ENCODE results near the gene SPG11.

SPG11 gene

DNA sequence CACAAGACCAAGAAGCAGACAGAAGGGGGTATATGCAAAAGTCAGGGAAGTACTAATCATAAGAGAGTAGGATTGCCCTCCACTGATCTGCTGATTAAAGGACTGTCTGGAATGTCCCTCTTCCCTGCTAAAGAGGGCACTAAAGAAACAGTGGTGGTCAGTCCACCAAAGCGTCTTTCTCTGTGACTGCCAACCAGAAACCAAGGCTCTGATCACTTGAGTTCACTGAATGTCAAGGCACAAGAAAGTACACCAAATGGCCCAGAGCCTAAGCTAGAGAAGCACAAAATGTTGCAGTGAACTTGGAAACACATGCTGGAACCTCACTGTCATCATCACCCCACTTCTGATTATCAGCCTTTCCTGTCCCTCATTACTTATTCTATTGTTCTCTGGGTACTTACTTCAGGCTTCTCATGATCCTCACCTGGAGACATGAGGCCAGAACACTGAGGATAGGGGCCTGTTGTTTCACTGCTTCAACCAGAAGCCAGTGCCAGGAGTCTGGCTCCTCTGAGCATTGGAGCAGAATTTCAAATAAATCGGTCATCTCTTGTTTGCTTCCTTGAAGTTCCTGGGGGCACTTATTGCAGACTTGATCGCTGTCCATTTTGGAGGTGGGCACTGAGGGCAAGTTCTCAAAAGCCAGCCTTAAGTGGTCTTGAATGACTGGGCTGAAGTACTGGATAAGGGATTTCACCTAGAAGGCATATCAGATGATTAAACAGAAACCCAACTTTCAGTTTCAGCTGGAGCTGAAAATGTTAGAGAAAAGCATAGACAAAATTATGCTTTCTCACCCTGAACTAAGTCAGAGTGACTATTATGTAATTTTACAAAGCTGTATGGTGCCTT, 67.6 kb downstream of the SPG11 start:
- CTCF ChIA-PET: no interaction called here
- no peak for DNase-seq (ENCODE audit: extremely low spot score)
- TF ChIP-seq FOXK2 (IDR thresholded peaks at IDR 0.05) (no peak), ELF4 (IDR thresholded peaks at IDR 0.05) (no peak), TARDBP (IDR thresholded peaks at IDR 0.05) (no peak)
- POLR2A ChIA-PET: no interaction called here

DNA sequence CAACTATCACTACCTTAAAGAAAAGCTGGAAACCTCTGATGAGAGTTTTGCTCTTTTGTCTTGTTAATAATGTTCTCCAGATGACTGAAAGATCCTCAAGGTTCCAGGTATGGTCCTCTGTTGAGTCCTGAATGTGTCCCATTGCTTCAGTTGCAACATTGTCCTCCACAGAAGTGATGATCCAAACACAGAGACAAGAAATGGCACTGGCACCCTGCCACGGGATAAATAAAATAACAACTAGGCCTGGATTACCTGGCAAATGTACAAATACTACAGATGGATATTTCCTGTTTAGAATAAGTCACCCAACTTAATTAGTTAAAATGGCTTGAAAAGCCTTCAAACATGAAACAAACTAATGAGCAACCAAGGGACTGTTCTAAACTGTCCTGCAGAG, 68.2 kb downstream of the SPG11 start:
- no peak for DNase-seq (ENCODE audit: extremely low spot score)
- CTCF ChIA-PET: no interaction called here
- POLR2A ChIA-PET: no interaction called here
- TF ChIP-seq FOXM1 (IDR thresholded peaks at IDR 0.05; ENCODE audit: borderline replicate concordance) (no peak), BHLHE40 (IDR thresholded peaks at IDR 0.05; ENCODE audit: borderline replicate concordance) (no peak), CTBP1 (IDR thresholded peaks at IDR 0.05; ENCODE audit: borderline replicate concordance) (no peak), ZNF384 (IDR thresholded peaks at IDR 0.05) (no peak), LEF1 (IDR thresholded peaks at IDR 0.05; ENCODE audit: borderline replicate concordance) (no peak), PKNOX1 (IDR thresholded peaks at IDR 0.05) (no peak), SUZ12 (IDR thresholded peaks at IDR 0.05) (no peak), SP1 (IDR thresholded peaks at IDR 0.05) (no peak), L3MBTL2 (conservative IDR thresholded peaks at IDR 0.05) (no peak), TARDBP (IDR thresholded peaks at IDR 0.05) (no peak), ARNT (IDR thresholded peaks at IDR 0.05) (no peak), FOXK2 (IDR thresholded peaks at IDR 0.05) (no peak), ELF4 (IDR thresholded peaks at IDR 0.05) (no peak), FOXA1 (IDR thresholded peaks at IDR 0.05) (no peak), HDGF (IDR thresholded peaks at IDR 0.05; ENCODE audit: borderline replicate concordance) (no peak), NFRKB (IDR thresholded peaks at IDR 0.05) (no peak)

GRCh38 chr15:44593042-44593736, 70.3 kb downstream of the SPG11 start:
- ChIA-PET CTCF (interaction anchor here (0.6 to 0.9 kb wide), 4 partner anchors 8 to 322 kb away, joined by 3 read pairs; no protein-coding TSS in a partner anchor), POLR2A (no interaction called here)
- DNase-seq (ENCODE audit: extremely low spot score): no peak
- TF ChIP-seq FOXK2 (IDR thresholded peaks at IDR 0.05): no peak
- no peak for TF ChIP-seq SP1 (IDR thresholded peaks at IDR 0.05)
- TF ChIP-seq TARDBP (IDR thresholded peaks at IDR 0.05): no peak
- no peak for TF ChIP-seq ARNT (IDR thresholded peaks at IDR 0.05)
- TF ChIP-seq HDGF (IDR thresholded peaks at IDR 0.05; ENCODE audit: borderline replicate concordance): no peak
- TF ChIP-seq ZNF384 (IDR thresholded peaks at IDR 0.05): no peak
- TF ChIP-seq CTBP1 (IDR thresholded peaks at IDR 0.05; ENCODE audit: borderline replicate concordance): no peak
- TF ChIP-seq SUZ12 (IDR thresholded peaks at IDR 0.05): no peak
- TF ChIP-seq FOXA1 (IDR thresholded peaks at IDR 0.05): no peak
- no peak for TF ChIP-seq FOXM1 (IDR thresholded peaks at IDR 0.05; ENCODE audit: borderline replicate concordance)
- no peak for TF ChIP-seq L3MBTL2 (conservative IDR thresholded peaks at IDR 0.05)

DNA sequence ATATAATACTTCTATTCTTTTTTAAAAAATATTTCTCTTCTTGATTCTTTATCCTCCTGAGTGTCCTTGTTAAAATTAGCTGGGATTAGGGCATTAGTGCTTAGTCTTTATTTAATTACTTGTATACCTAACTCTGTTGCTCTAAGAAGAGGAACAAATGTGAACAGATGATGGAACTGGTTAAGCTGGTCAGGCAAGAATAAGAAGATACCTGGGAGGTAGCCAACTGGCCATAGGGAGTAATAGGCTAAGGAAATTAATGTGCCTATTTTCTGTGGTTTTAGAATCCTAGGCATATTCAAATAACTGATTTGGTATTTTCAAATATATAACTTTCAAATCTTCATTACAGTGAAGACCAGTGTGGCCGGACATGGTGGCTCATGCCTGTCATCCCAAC, 72.1 kb downstream of the SPG11 start:
- no peak for DNase-seq (ENCODE audit: extremely low spot score)
- ChIA-PET POLR2A (no interaction called here), CTCF (no interaction called here)
- TF ChIP-seq TARDBP (IDR thresholded peaks at IDR 0.05) (no peak), PKNOX1 (IDR thresholded peaks at IDR 0.05) (no peak), LEF1 (IDR thresholded peaks at IDR 0.05; ENCODE audit: borderline replicate concordance) (no peak), FOXK2 (IDR thresholded peaks at IDR 0.05) (no peak)

GRCh38 chr15:44588541-44588940, 74.9 kb downstream of the SPG11 start:
- TF ChIP-seq CTBP1 (IDR thresholded peaks at IDR 0.05; ENCODE audit: borderline replicate concordance) (no peak), BHLHE40 (IDR thresholded peaks at IDR 0.05; ENCODE audit: borderline replicate concordance) (no peak), L3MBTL2 (conservative IDR thresholded peaks at IDR 0.05) (no peak), FOXM1 (IDR thresholded peaks at IDR 0.05; ENCODE audit: borderline replicate concordance) (no peak), NFRKB (IDR thresholded peaks at IDR 0.05) (no peak), PKNOX1 (IDR thresholded peaks at IDR 0.05) (no peak), ARNT (IDR thresholded peaks at IDR 0.05) (no peak), ELF4 (IDR thresholded peaks at IDR 0.05) (no peak), FOXA1 (IDR thresholded peaks at IDR 0.05) (no peak), LEF1 (IDR thresholded peaks at IDR 0.05; ENCODE audit: borderline replicate concordance) (no peak), ZNF384 (IDR thresholded peaks at IDR 0.05) (no peak)
- DNase-seq (ENCODE audit: extremely low spot score): no peak
- ChIA-PET CTCF (interaction anchor here (0.5 to 1.3 kb wide), 2 partner anchors 10 to 362 kb away, joined by 4 to 6 read pairs; no protein-coding TSS in a partner anchor), POLR2A (no interaction called here)

- DNase-seq (ENCODE audit: extremely low spot score): no peak
- POLR2A ChIA-PET: no interaction called here
- TF ChIP-seq BHLHE40 (IDR thresholded peaks at IDR 0.05; ENCODE audit: borderline replicate concordance): no peak
- TF ChIP-seq HDGF (IDR thresholded peaks at IDR 0.05; ENCODE audit: borderline replicate concordance): no peak
- no peak for TF ChIP-seq ELF4 (IDR thresholded peaks at IDR 0.05)
- TF ChIP-seq TARDBP (IDR thresholded peaks at IDR 0.05): no peak
- TF ChIP-seq FOXK2 (IDR thresholded peaks at IDR 0.05): no peak
- TF ChIP-seq FOXM1 (IDR thresholded peaks at IDR 0.05; ENCODE audit: borderline replicate concordance): no peak
- TF ChIP-seq PKNOX1 (IDR thresholded peaks at IDR 0.05): no peak
- no peak for TF ChIP-seq FOXA1 (IDR thresholded peaks at IDR 0.05)
- TF ChIP-seq NFRKB (IDR thresholded peaks at IDR 0.05): no peak
- no peak for TF ChIP-seq SP1 (IDR thresholded peaks at IDR 0.05)
- no peak for TF ChIP-seq SUZ12 (IDR thresholded peaks at IDR 0.05)
- no peak for TF ChIP-seq ZNF384 (IDR thresholded peaks at IDR 0.05)
- no peak for TF ChIP-seq CTBP1 (IDR thresholded peaks at IDR 0.05; ENCODE audit: borderline replicate concordance)
- TF ChIP-seq L3MBTL2 (conservative IDR thresholded peaks at IDR 0.05): no peak
- no peak for TF ChIP-seq LEF1 (IDR thresholded peaks at IDR 0.05; ENCODE audit: borderline replicate concordance)
- TF ChIP-seq ARNT (IDR thresholded peaks at IDR 0.05): no peak
- CTCF ChIA-PET: no interaction called here
These were observed 77.8 kb downstream of the SPG11 start for GRCh38 chr15:44585633-44586032.

All from HEK293T (cell line).